HEK293T (cell line): Measurements from ENCODE around the gene MBOAT1.

ENCODE experiments used
- CTCF ChIA-PET: fragments of 350-600 bp; formaldehyde crosslinking; extraction: SDS; loops from one replicate; lab custom pipeline; 2021; ENCODE audit warnings: antibody characterized with exemption, inconsistent platforms; lab: Yijun Ruan, JAX
- POLR2A ChIA-PET: fragments of 350-600 bp; formaldehyde crosslinking; extraction: SDS; loops from one replicate; lab custom pipeline; 2020; ENCODE audit warnings: antibody characterized with exemption, inconsistent platforms; lab: Yijun Ruan, JAX
- DNase-seq: peaks from one replicate; pipeline ENCODE4 v3.0.0; 2012; ENCODE audit warnings: mixed read lengths; ENCODE audit errors: extremely low spot score
- ARNT ChIP-seq: fragments of 450-650 bp; IDR thresholded peaks from 2 replicates; pipeline ENCODE4 v1.6.1; 2017; ENCODE audit warnings: mild to moderate bottlenecking
- BHLHE40 ChIP-seq: fragments of 450-650 bp; IDR thresholded peaks from 2 replicates; pipeline ENCODE4 v1.6.1; 2016; ENCODE audit warnings: mild to moderate bottlenecking, moderate library complexity, borderline replicate concordance
- CTBP1 ChIP-seq: fragments of 450-650 bp; IDR thresholded peaks from 2 replicates; pipeline ENCODE4 v1.6.1; 2016; ENCODE audit warnings: borderline replicate concordance
- ELF4 ChIP-seq: fragments of 450-650 bp; IDR thresholded peaks from 2 replicates; pipeline ENCODE4 v1.6.1; 2017; ENCODE audit warnings: antibody characterized with exemption
- FOXA1 ChIP-seq: fragments of 450-650 bp; IDR thresholded peaks from 2 replicates; pipeline ENCODE4 v1.6.1; 2016; ENCODE audit warnings: mild to moderate bottlenecking
- FOXK2 ChIP-seq: fragments of 450-650 bp; IDR thresholded peaks from 2 replicates; pipeline ENCODE4 v1.6.1; 2016; ENCODE audit warnings: mild to moderate bottlenecking
- FOXM1 ChIP-seq: fragments of 450-650 bp; IDR thresholded peaks from 2 replicates; pipeline ENCODE4 v1.6.1; 2017; ENCODE audit warnings: mild to moderate bottlenecking, borderline replicate concordance
- HDGF ChIP-seq: fragments of 450-650 bp; IDR thresholded peaks from 2 replicates; pipeline ENCODE4 v1.6.1; 2017; ENCODE audit warnings: antibody characterized with exemption, borderline replicate concordance
- L3MBTL2 ChIP-seq: fragments of 450-650 bp; conservative IDR thresholded peaks from 2 replicates; pipeline ENCODE4 v1.6.1; 2016; ENCODE audit warnings: mild to moderate bottlenecking
- LEF1 ChIP-seq: fragments of 450-650 bp; IDR thresholded peaks from 2 replicates; pipeline ENCODE4 v1.6.1; 2017; ENCODE audit warnings: mild to moderate bottlenecking, borderline replicate concordance
- NFRKB ChIP-seq: fragments of 450-650 bp; IDR thresholded peaks from 2 replicates; pipeline ENCODE4 v1.6.1; 2016; ENCODE audit warnings: mild to moderate bottlenecking, moderate library complexity
- SP1 ChIP-seq: fragments of 450-650 bp; IDR thresholded peaks from 2 replicates; pipeline ENCODE4 v1.6.1; 2017
- SUZ12 ChIP-seq: fragments of 450-650 bp; IDR thresholded peaks from 2 replicates; pipeline ENCODE4 v1.6.1; 2016; ENCODE audit warnings: mild to moderate bottlenecking
- TARDBP ChIP-seq: fragments of 450-650 bp; IDR thresholded peaks from 2 replicates; pipeline ENCODE4 v1.6.1; 2016
- ZNF384 ChIP-seq: fragments of 450-650 bp; IDR thresholded peaks from 2 replicates; pipeline ENCODE4 v1.6.1; 2016
- TF ChIP-seq, protein P1 (sequence below): fragments of 450-650 bp; IDR thresholded peaks from 2 replicates; pipeline ENCODE4 v1.6.1; 2016

The MBOAT1 gene

DNA sequence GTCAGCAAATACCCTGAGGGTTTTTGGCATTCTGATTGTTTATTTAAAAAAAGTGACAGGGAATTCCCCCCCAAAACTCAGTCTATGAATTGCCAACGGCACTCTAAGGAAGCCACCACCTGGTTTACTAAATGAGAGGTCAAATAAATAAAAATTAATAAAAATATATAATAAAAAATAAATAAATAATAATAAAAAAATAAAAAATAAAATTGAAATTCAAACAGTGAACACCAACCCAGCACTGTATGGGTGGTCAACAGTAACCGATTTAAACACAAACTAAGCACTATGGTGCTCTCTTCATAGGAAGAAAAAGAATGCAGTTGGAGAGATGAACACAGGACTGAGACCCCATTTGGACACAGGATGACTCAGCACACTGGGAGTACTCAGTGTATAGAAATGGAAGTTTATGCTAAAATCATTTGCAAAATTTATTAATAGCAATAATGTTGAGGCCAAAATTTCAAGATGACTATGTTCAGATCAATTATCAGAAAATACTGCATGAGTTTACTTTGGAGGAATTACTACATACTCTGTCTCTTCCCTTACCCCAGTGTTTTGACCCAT is 98.5 kb downstream of the MBOAT1 start:
- CTCF ChIA-PET: no interaction called here
- POLR2A ChIA-PET: no interaction called here
- DNase-seq: no peak
- no peak for TF ChIP-seq LEF1
- TF ChIP-seq ELF4: no peak
- no peak for TF ChIP-seq ZNF384
- TF ChIP-seq FOXM1: no peak
- TF ChIP-seq HDGF: no peak
- TF ChIP-seq TARDBP: no peak
- TF ChIP-seq SUZ12: no peak
- no peak for TF ChIP-seq FOXA1

DNA sequence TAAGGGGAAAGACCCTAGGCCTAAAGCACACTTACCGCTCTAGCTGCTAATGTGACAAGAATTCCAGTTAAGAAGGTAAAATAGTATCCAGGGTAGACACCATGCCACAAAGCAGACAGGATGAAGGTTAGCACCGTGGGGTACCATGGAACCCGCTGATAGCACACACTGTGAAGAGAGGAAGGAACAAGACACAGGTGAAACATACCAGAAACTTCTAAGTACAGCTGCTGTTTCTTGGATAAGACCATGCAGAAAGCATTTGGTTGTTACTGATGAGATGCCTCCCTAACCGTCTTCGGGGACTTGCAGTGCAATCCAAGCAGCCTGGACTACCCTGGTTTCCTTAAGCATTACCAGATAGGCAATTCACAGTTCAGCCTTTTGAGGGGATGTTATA is 99.4 kb downstream of the MBOAT1 start:
- no peak for DNase-seq
- CTCF ChIA-PET: no interaction called here
- POLR2A ChIA-PET: no interaction called here
- TF ChIP-seq, protein P1, sequence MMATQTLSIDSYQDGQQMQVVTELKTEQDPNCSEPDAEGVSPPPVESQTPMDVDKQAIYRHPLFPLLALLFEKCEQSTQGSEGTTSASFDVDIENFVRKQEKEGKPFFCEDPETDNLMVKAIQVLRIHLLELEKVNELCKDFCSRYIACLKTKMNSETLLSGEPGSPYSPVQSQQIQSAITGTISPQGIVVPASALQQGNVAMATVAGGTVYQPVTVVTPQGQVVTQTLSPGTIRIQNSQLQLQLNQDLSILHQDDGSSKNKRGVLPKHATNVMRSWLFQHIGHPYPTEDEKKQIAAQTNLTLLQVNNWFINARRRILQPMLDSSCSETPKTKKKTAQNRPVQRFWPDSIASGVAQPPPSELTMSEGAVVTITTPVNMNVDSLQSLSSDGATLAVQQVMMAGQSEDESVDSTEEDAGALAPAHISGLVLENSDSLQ: no peak
- TF ChIP-seq FOXK2: no peak
- no peak for TF ChIP-seq SUZ12
- no peak for TF ChIP-seq TARDBP
- no peak for TF ChIP-seq SP1
- TF ChIP-seq ELF4: no peak
- TF ChIP-seq FOXA1: no peak
- no peak for TF ChIP-seq L3MBTL2
- no peak for TF ChIP-seq ARNT
- no peak for TF ChIP-seq CTBP1
- TF ChIP-seq LEF1: no peak

DNA sequence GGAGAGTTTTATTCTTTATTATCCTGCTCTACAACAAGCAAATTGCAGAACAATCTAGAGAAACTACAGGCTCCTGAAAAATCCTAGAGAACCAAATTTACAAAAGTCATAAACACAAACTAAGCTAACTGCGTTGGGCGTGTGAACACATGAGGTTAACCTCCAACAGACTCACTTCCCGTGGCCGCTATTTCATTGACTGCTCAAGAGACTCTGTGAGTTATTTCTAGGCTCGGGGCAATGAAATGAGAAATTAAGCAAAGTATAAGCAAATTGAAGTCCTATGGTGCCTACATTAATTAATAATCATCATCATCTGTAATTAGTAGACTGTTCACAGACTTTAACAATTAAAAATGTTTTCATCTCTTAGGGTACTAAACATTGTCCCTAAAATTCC is 100.0 kb downstream of the MBOAT1 start:
- CTCF ChIA-PET: interaction anchor here (2.5 kb wide), 1 partner anchor 15 kb away, joined by 9 read pairs; no protein-coding TSS in a partner anchor
- POLR2A ChIA-PET: no interaction called here
- TF ChIP-seq ZNF384 (no peak), CTBP1 (no peak), NFRKB (no peak), ARNT (no peak)
- DNase-seq: no peak

DNA sequence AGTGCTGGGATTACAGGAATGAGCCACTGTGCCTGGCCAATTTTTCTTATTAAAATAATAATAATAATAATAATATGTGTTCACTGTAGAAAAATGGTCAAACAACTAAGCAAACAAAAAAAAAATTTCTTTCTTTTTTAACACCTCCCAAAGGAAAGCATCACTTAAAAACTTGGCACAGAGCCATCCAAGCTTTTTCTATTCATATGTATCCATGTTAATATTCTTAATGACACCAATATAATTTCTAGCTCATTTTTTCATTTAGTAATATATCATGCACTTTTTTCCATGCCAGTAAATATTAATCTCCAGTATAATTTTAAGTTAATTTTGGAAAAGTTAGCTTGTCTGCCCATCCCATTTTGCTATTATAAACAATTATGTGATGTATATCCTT is 101.8 kb downstream of the MBOAT1 start:
- no peak for TF ChIP-seq FOXA1
- TF ChIP-seq BHLHE40: no peak
- POLR2A ChIA-PET: no interaction called here
- CTCF ChIA-PET: interaction anchor here (0.7 to 2.5 kb wide), 2 partner anchors 12 to 16 kb away, joined by 3 to 9 read pairs; no protein-coding TSS in a partner anchor
- DNase-seq: no peak

DNA sequence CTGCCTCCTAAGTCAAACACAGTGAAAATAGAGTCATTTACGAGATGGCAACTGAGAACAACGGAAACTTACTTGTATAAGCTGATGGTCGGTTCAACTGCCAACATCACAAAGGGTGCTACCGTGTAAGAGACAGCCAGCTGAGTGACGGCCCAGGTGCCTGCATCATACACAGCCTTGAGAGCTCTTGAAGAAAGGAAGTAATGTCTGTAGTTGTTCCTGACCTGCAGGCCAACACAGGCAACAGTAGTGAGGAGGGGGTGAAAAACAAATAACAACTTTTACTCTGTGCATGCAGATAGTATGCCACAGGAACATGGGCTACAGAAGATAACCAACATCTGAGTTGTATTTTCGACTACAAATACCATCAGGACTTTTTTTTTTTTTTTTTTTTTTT is 102.7 kb downstream of the MBOAT1 start:
- CTCF ChIA-PET: no interaction called here
- no peak for TF ChIP-seq CTBP1
- no peak for TF ChIP-seq ZNF384
- TF ChIP-seq L3MBTL2: no peak
- TF ChIP-seq, protein P1: no peak
- TF ChIP-seq SP1: no peak
- no peak for TF ChIP-seq ELF4
- no peak for DNase-seq
- POLR2A ChIA-PET: no interaction called here

DNA sequence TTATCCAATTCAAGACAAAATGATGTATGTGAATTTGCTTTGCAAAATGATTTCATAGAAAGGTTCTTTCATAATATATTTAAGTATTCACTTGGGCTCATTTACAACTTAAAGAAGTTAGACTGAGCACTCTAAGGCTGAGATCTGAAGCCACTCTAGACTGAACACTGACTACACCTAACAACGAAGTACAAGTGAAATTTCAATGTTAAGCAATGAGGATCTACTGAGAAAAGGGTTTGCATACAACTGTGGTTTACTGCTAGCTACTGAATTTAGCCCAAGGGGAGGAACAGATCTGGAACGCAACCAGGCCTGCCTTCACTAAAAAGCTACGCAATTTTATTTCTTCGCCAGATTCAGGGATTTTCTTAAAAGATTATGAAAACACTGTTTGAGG is 106.4 kb downstream of the MBOAT1 start:
- TF ChIP-seq TARDBP: no peak
- no peak for TF ChIP-seq ARNT
- no peak for TF ChIP-seq NFRKB
- no peak for TF ChIP-seq FOXM1
- TF ChIP-seq HDGF: no peak
- no peak for TF ChIP-seq FOXA1
- TF ChIP-seq LEF1: no peak
- TF ChIP-seq L3MBTL2: no peak
- TF ChIP-seq ZNF384: no peak
- TF ChIP-seq SUZ12: no peak
- TF ChIP-seq, protein P1: no peak
- TF ChIP-seq ELF4: no peak
- DNase-seq: no peak
- CTCF ChIA-PET: interaction anchor here (1.4 kb wide), 1 partner anchor 21 kb away, joined by 5 read pairs; no protein-coding TSS in a partner anchor
- POLR2A ChIA-PET: no interaction called here

DNA sequence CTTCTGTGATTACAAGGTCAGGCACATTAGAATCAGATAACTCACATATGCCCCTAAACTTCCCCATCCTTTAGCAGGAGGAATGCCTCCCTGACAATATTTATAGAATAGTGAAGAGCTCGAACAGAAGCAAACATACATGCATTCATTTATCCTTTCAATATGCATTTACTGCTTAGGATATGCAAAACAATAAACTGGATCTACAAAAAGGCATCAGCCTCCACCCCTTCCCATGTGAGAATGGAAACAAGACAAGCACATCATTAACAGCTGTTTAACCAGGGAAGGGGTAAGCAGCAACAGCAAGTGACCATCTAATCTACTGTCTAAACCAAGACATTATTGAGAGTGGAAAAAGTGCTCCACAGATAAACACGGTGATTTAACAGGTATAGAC is 107.6 kb downstream of the MBOAT1 start:
- ChIA-PET POLR2A (interaction anchor here (0.6 kb wide), 1 partner anchor 1489 kb away, joined by 3 read pairs; no protein-coding TSS in a partner anchor), CTCF (no interaction called here)
- DNase-seq: no peak
- TF ChIP-seq, protein P1: no peak
- no peak for TF ChIP-seq CTBP1
- TF ChIP-seq ELF4: no peak
